ENCODE measurements around the gene TTC22. TPM values are rescaled to one million over a fixed set of nuclear protein-coding genes. Genes with fewer than 3 reads are reported as not detected.

Gene TTC22
- total RNA-seq, 2 experiments from 2014 or later, result 4.4 to 4.5 TPM

DNA sequence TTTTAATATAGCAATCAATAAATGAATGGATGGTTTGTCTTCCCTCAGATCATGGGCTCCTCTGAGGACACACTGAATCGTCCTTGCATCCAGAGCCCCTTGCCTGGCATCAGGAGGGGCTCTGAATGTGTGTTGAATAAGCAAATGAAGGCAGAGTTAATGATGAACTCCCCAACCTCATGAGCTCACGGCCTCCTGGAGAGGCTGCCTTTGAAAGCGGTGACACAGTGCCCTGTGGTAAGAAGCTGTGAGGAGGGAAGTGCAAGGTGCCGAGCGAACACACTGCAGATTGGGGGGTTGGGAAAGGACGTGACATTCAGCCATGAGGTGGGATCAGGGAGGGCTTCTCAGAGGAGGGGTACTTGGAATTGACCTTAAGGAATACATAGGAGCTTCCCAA is 33.6 kb downstream of the TTC22 start:
- Histone ChIP-seq H3K4me1 (ENCODE audit: insufficient read depth, low read length) (peaks cover 8% of the 10 kb centered on the region), H3K27me3 (ENCODE audit: control insufficient read depth in 1 of 2, insufficient read depth in 2 of 2, low read length in 2 of 2) (no peaks in the 10 kb centered on the region), H3K9me3 (ENCODE audit: control insufficient read depth in 1 of 2, insufficient read depth in 1 of 2, low read length in 2 of 2) (no peaks in the 10 kb centered on the region), H3K36me3 (ENCODE audit: insufficient read depth, low read length) (no peaks in the 10 kb centered on the region), H3K27ac (ENCODE audit: low read depth in 1 of 2, low read length in 2 of 2) (no peak overlapping the region), H3K4me3 (ENCODE audit: low read length) (no peak overlapping the region)
- Mint-ChIP-seq H3K9me3 (no peaks in the 10 kb centered on the region), H3K27me3 (no peaks in the 10 kb centered on the region), H3K4me3 (no peak overlapping the region), H3K27ac (no peak overlapping the region), H3K4me1 (ENCODE audit: low read depth) (peaks cover 21% of the 10 kb centered on the region), H3K36me3 (ENCODE audit: low read depth) (no peaks in the 10 kb centered on the region)
- DNase-seq (peak in 1 of 14 experiments; percentile 17), ATAC-seq (ENCODE audit: poor library complexity) (no peak)
- POLR2A ChIA-PET, result no interaction called here
- intact Hi-C loops (cut with DNase I, micrococcal nuclease), result loop anchor here in 1 of 2 experiments (2.0 to 10.0 kb wide), 3 partner anchors 31 to 1543 kb away; partner anchors contain the start of genes CZIB, IFT25 and LRRC42
- CTCF ChIA-PET, result interaction anchor here (2.4 kb wide), 1 partner anchor 34 kb away, joined by 7 read pairs; the partner anchor contains the start of gene TTC22
- TF ChIP-seq, protein P1, sequence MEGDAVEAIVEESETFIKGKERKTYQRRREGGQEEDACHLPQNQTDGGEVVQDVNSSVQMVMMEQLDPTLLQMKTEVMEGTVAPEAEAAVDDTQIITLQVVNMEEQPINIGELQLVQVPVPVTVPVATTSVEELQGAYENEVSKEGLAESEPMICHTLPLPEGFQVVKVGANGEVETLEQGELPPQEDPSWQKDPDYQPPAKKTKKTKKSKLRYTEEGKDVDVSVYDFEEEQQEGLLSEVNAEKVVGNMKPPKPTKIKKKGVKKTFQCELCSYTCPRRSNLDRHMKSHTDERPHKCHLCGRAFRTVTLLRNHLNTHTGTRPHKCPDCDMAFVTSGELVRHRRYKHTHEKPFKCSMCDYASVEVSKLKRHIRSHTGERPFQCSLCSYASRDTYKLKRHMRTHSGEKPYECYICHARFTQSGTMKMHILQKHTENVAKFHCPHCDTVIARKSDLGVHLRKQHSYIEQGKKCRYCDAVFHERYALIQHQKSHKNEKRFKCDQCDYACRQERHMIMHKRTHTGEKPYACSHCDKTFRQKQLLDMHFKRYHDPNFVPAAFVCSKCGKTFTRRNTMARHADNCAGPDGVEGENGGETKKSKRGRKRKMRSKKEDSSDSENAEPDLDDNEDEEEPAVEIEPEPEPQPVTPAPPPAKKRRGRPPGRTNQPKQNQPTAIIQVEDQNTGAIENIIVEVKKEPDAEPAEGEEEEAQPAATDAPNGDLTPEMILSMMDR (IDR thresholded peaks at IDR 0.05), result no peak

DNA sequence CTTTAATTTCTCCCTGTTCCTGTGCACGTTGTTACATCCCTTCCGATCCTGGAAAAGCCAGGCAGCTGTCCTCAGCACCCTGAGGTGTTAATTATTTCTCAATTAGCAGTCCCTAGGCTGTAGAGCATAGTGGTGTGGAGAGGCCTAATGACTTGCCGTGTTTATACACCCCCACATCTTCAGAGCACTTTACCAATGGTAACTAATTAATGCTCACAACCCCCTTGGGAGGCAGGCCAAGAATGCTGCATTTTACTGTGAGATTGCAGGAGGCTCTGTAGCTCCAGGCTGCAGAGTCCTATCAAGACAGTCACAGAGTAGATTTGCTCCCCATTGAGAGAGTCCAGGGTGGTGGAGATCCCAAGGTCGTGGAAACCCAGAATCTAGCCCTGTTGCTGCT is 34.4 kb downstream of the TTC22 start:
- POLR2A ChIA-PET, result no interaction called here
- no peak for DNase-seq
- Histone ChIP-seq H3K9me3 (ENCODE audit: control insufficient read depth in 1 of 2, insufficient read depth in 1 of 2, low read length in 2 of 2) (no peaks in the 10 kb centered on the region), H3K4me3 (ENCODE audit: low read length) (no peak overlapping the region), H3K27me3 (ENCODE audit: control insufficient read depth in 1 of 2, insufficient read depth in 2 of 2, low read length in 2 of 2) (no peaks in the 10 kb centered on the region), H3K36me3 (ENCODE audit: insufficient read depth, low read length) (no peaks in the 10 kb centered on the region), H3K4me1 (ENCODE audit: insufficient read depth, low read length) (peaks cover 8% of the 10 kb centered on the region), H3K27ac (ENCODE audit: low read depth in 1 of 2, low read length in 2 of 2) (no peak overlapping the region)
- H3K36me3 Mint-ChIP-seq (ENCODE audit: low read depth), result no peaks in the 10 kb centered on the region
- peak overlapping the region; percentile 49 for H3K4me3 Mint-ChIP-seq
- H3K9me3 Mint-ChIP-seq, result no peaks in the 10 kb centered on the region
- H3K4me1 Mint-ChIP-seq (ENCODE audit: low read depth), result peaks cover 21% of the 10 kb centered on the region
- H3K27ac Mint-ChIP-seq, result no peak overlapping the region
- ATAC-seq (ENCODE audit: poor library complexity), result no peak
- CTCF ChIA-PET, result interaction anchor here (2.4 kb wide), 1 partner anchor 34 kb away, joined by 7 read pairs; the partner anchor contains the start of gene TTC22
- H3K27me3 Mint-ChIP-seq, result no peaks in the 10 kb centered on the region
- intact Hi-C loops (cut with DNase I, micrococcal nuclease), result loop anchor here in 1 of 2 experiments (2.0 to 10.0 kb wide), 3 partner anchors 32 to 1542 kb away; partner anchors contain the start of genes CZIB, IFT25 and LRRC42
- TF ChIP-seq, protein P1 (IDR thresholded peaks at IDR 0.05), result no peak

DNA sequence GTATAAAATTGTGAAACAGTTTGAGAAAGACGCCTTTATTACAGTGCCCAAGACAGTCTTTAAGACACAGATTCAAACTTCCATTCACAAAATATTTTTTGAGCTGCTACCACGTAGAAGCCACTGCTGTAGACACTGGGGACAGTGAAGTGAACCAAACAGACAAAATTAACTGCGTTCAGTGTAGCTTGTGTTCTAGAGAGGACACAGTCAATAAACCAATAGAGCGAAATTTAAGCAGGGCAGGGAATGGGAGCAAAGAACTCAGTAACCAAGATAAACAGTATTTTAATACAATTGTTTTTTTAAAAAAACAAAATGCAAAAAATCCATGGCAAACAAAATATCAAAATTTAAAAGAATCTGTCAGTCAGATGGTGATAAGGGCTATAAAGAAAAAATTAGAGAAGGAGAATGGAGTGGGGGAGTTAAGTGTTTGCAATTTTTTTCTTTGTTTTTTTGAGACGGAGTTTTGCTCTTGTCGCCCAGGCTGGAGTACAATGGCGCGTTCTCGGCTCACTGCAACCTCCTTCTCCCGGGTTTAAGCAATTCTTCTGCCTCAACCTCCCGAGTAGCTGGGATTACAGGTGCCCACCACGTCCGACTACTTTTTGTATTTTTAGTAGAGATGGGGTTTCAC is 36.1 kb downstream of the TTC22 start:
- Histone ChIP-seq H3K4me3 (ENCODE audit: low read length) (peak overlapping the region; percentile 49), H3K4me1 (ENCODE audit: insufficient read depth, low read length) (peaks cover 8% of the 10 kb centered on the region), H3K27ac (ENCODE audit: low read depth in 1 of 2, low read length in 2 of 2) (peak overlapping the region in 1 of 2 donors; percentile 71), H3K9me3 (ENCODE audit: control insufficient read depth in 1 of 2, insufficient read depth in 1 of 2, low read length in 2 of 2) (no peaks in the 10 kb centered on the region), H3K36me3 (ENCODE audit: insufficient read depth, low read length) (no peaks in the 10 kb centered on the region), H3K27me3 (ENCODE audit: control insufficient read depth in 1 of 2, insufficient read depth in 2 of 2, low read length in 2 of 2) (no peaks in the 10 kb centered on the region)
- Mint-ChIP-seq H3K36me3 (ENCODE audit: low read depth) (no peaks in the 10 kb centered on the region), H3K4me1 (ENCODE audit: low read depth) (peaks cover 26% of the 10 kb centered on the region), H3K27ac (peak overlapping the region; percentile 70), H3K4me3 (peak overlapping the region; percentile 98), H3K9me3 (no peaks in the 10 kb centered on the region), H3K27me3 (no peaks in the 10 kb centered on the region)
- TF ChIP-seq, protein P1 (IDR thresholded peaks at IDR 0.05), result no peak
- intact Hi-C loops (cut with DNase I, micrococcal nuclease), result loop anchor here (1.0 to 10.0 kb wide), 9 partner anchors 50 to 1540 kb away; partner anchors contain the start of genes CZIB (in 1 of the 2), DHCR24 (in 1 of the 2), DIO1 (in 1 of the 2) and IFT25 (in 1 of the 2)
- DNase-seq (no peak), ATAC-seq (ENCODE audit: poor library complexity) (peak; percentile 30)
- ChIA-PET POLR2A (interaction anchor here (1.5 to 3.5 kb wide), 2 partner anchors 35 to 712 kb away, joined by 7 to 16 read pairs; partner anchors contain the start of genes TCEANC2, TMEM59 and TTC22), CTCF (interaction anchor here (2.7 kb wide), 1 partner anchor 36 kb away, joined by 13 read pairs; the partner anchor contains the start of gene TTC22)

All from CD4-positive, alpha-beta T cell (primary cell).